GM03348 (cell line): ENCODE measurements around the gene PRR35.

Experiments
- DNase-seq: peaks from one replicate; pipeline ENCODE4 v3.0.0; 2012; ENCODE audit warnings: low spot score

PRR35 gene

GRCh38 chr16:549544-550263 is 10.5 kb upstream of the PRR35 start:
- DNase-seq = no peak

- no peak for DNase-seq
Observed at GRCh38 chr16:551210-551609, 9.0 kb upstream of the PRR35 start.

- no peak for DNase-seq
Observed at GRCh38 chr16:552171-552570, 8.0 kb upstream of the PRR35 start.

GRCh38 chr16:553601-554296 is 6.4 kb upstream of the PRR35 start:
- DNase-seq = no peak

GRCh38 chr16:554297-554621 is 5.9 kb upstream of the PRR35 start:
- no peak for DNase-seq

GRCh38 chr16:554640-555365 is 5.4 kb upstream of the PRR35 start:
- DNase-seq = no peak

GRCh38 chr16:555528-556473 is 4.4 kb upstream of the PRR35 start:
- DNase-seq = no peak

GRCh38 chr16:556474-557173 is 3.6 kb upstream of the PRR35 start:
- DNase-seq = no peak

GRCh38 chr16:557463-558297 is 2.5 kb upstream of the PRR35 start:
- DNase-seq = no peak

- no peak for DNase-seq
Observed at GRCh38 chr16:558298-559020, 1.7 kb upstream of the PRR35 start.

GRCh38 chr16:559021-559380 is 1.2 kb upstream of the PRR35 start:
- no peak for DNase-seq

- no peak for DNase-seq
Observed at GRCh38 chr16:559411-560203, 587 bp upstream of the PRR35 start.

- DNase-seq = no peak
Observed at GRCh38 chr16:560701-561412, 663 bp downstream of the PRR35 start.

GRCh38 chr16:561413-561794 is 1.2 kb downstream of the PRR35 start:
- no peak for DNase-seq

- DNase-seq = no peak
Observed at GRCh38 chr16:561957-562938, 2.1 kb downstream of the PRR35 start.

- DNase-seq = no peak
Observed at GRCh38 chr16:563072-563644, 3.0 kb downstream of the PRR35 start.
